ENCODE data around the gene PRRG2. TPM values are rescaled to one million over a fixed set of nuclear protein-coding genes. Genes with fewer than 3 reads are reported as not detected.

The PRRG2 gene
- total RNA-seq, 1 experiment from 2014 or later: 0.64 TPM

DNA sequence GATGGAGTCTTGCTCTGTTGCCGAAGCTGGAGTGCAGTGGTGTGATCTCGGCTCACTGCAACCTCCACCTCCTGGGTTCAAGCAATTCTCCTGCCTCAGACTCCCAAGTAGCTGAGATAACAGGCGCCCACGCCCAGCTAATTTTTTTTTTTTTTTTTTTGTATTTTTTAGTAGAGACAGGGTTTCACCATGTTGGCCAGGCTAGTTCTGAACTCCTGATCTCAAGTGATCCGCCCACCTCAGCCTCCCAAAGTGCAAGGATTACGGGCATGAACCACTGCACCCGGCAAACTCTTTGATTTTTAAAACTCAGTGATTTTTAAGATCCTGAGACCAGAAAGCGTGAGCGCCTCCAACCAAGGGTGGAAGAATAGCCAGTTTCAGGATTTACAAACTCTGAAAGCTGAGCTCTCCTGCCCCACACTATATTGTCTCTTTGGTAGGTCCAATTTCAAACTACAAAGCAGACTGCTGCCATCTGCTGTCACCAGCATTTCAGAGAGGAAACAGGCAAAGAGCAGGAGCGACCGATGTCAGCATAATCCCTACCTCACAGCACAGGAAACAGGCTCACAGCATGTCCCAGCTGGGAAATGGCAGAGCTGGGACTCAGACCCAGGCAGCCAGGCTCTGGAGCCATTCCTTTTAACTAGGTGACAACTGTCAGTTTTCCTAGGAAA is 10.0 kb upstream of the PRRG2 start:
- POLR2A ChIA-PET: no interaction called here
- BruUV-seq (replicated peaks): no TSS peak

DNA sequence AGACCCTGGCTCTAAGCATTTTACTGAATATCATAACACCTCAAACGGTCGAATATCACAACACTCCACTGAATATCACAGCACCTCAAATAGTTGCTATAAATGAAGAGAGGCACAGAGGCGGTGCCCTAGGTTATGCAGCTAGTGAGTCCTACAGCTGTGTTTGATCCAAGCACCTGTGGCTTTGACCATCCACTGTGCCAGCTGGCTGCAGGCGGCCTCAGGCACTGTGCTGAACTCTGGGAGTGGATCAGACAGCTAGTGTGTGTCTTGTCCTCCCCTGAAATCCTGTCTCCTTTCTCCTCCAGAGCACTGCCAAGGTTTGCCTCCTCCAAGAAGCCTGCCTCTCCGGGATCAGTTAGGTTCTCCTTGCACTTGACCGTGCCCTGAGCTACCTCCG is 8.1 kb upstream of the PRRG2 start:
- intact Hi-C loops (cut with micrococcal nuclease; ENCODE audit: unreplicated experiment) (no loop called here), in situ Hi-C loops (cut with HindIII; ENCODE audit: low pct_unique_long_range_greater_than_20kb, low sequenced_read_pairs) (no loop called here)
- ATAC-seq: no peak
- H3K9me3 ChIP-seq (ENCODE audit: control insufficient read depth, insufficient read depth, low read depth, low read length): no peaks in the 10 kb centered on the region
- no peaks in the 10 kb centered on the region for H3K27me3 ChIP-seq (ENCODE audit: control insufficient read depth, insufficient read depth, low read length)
- no peak overlapping the region for H3K4me3 ChIP-seq (ENCODE audit: low read depth in 2 of 2, low read length in 2 of 2)
- no TSS peak for BruUV-seq (replicated peaks)
- no peaks in the 10 kb centered on the region for H3K36me3 ChIP-seq (ENCODE audit: control insufficient read depth, insufficient read depth, low read length)
- peaks cover 7% of the 10 kb centered on the region for H3K4me1 ChIP-seq (ENCODE audit: control insufficient read depth, insufficient read depth, low read length)
- POLR2A ChIA-PET: no interaction called here
- no peak for TF ChIP-seq TCF7L2 (IDR thresholded peaks at IDR 0.05; ENCODE audit: low read depth, low read length)
- TF ChIP-seq, protein P1, sequence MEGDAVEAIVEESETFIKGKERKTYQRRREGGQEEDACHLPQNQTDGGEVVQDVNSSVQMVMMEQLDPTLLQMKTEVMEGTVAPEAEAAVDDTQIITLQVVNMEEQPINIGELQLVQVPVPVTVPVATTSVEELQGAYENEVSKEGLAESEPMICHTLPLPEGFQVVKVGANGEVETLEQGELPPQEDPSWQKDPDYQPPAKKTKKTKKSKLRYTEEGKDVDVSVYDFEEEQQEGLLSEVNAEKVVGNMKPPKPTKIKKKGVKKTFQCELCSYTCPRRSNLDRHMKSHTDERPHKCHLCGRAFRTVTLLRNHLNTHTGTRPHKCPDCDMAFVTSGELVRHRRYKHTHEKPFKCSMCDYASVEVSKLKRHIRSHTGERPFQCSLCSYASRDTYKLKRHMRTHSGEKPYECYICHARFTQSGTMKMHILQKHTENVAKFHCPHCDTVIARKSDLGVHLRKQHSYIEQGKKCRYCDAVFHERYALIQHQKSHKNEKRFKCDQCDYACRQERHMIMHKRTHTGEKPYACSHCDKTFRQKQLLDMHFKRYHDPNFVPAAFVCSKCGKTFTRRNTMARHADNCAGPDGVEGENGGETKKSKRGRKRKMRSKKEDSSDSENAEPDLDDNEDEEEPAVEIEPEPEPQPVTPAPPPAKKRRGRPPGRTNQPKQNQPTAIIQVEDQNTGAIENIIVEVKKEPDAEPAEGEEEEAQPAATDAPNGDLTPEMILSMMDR (IDR thresholded peaks at IDR 0.05): no peak
- no peak for TF ChIP-seq POLR2AphosphoS5 (IDR thresholded peaks at IDR 0.05; ENCODE audit: low read depth, low read length)
- TF ChIP-seq, protein P2, sequence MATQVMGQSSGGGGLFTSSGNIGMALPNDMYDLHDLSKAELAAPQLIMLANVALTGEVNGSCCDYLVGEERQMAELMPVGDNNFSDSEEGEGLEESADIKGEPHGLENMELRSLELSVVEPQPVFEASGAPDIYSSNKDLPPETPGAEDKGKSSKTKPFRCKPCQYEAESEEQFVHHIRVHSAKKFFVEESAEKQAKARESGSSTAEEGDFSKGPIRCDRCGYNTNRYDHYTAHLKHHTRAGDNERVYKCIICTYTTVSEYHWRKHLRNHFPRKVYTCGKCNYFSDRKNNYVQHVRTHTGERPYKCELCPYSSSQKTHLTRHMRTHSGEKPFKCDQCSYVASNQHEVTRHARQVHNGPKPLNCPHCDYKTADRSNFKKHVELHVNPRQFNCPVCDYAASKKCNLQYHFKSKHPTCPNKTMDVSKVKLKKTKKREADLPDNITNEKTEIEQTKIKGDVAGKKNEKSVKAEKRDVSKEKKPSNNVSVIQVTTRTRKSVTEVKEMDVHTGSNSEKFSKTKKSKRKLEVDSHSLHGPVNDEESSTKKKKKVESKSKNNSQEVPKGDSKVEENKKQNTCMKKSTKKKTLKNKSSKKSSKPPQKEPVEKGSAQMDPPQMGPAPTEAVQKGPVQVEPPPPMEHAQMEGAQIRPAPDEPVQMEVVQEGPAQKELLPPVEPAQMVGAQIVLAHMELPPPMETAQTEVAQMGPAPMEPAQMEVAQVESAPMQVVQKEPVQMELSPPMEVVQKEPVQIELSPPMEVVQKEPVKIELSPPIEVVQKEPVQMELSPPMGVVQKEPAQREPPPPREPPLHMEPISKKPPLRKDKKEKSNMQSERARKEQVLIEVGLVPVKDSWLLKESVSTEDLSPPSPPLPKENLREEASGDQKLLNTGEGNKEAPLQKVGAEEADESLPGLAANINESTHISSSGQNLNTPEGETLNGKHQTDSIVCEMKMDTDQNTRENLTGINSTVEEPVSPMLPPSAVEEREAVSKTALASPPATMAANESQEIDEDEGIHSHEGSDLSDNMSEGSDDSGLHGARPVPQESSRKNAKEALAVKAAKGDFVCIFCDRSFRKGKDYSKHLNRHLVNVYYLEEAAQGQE (IDR thresholded peaks at IDR 0.05; ENCODE audit: insufficient read depth in 1 of 2, low read depth in 2 of 2, low read length in 1 of 2): no peak
- no peak for TF ChIP-seq SIN3A (IDR thresholded peaks at IDR 0.05; ENCODE audit: borderline replicate concordance, insufficient read depth, low read depth, low read length)
- no peak for DNase-seq (ENCODE audit: low read depth, low spot score)
- H3K27ac ChIP-seq (ENCODE audit: low read length): no peak overlapping the region
- CTCF ChIA-PET: interaction anchor here (0.7 kb wide), 1 partner anchor 46 kb away, joined by 14 read pairs; no protein-coding TSS in a partner anchor

More for the DNA sequence above, 10.0 kb upstream of the PRRG2 start:
- no peaks in the 10 kb centered on the region for H3K9me3 ChIP-seq (ENCODE audit: control insufficient read depth, insufficient read depth, low read depth, low read length)
- CTCF ChIA-PET: interaction anchor here (0.5 to 1.8 kb wide), 5 partner anchors 24 to 69 kb away, joined by 3 to 7 read pairs (median 6); no protein-coding TSS in a partner anchor
- peak; percentile 66 for ATAC-seq
- no peak overlapping the region for H3K27ac ChIP-seq (ENCODE audit: low read length)
- H3K4me1 ChIP-seq (ENCODE audit: control insufficient read depth, insufficient read depth, low read length): peaks cover 7% of the 10 kb centered on the region
- H3K36me3 ChIP-seq (ENCODE audit: control insufficient read depth, insufficient read depth, low read length): no peaks in the 10 kb centered on the region
- TF ChIP-seq, protein P2 (IDR thresholded peaks at IDR 0.05; ENCODE audit: insufficient read depth in 1 of 2, low read depth in 2 of 2, low read length in 1 of 2): no peak
- no peak for TF ChIP-seq SIN3A (IDR thresholded peaks at IDR 0.05; ENCODE audit: borderline replicate concordance, insufficient read depth, low read depth, low read length)
- TF ChIP-seq POLR2AphosphoS5 (IDR thresholded peaks at IDR 0.05; ENCODE audit: low read depth, low read length): no peak
- TF ChIP-seq, protein P1 (IDR thresholded peaks at IDR 0.05): no peak
- TF ChIP-seq TCF7L2 (IDR thresholded peaks at IDR 0.05; ENCODE audit: low read depth, low read length): no peak
- DNase-seq (ENCODE audit: low read depth, low spot score): no peak
- H3K27me3 ChIP-seq (ENCODE audit: control insufficient read depth, insufficient read depth, low read length): no peaks in the 10 kb centered on the region
- no peak overlapping the region for H3K4me3 ChIP-seq (ENCODE audit: low read depth in 2 of 2, low read length in 2 of 2)
- in situ Hi-C loops (cut with HindIII; ENCODE audit: low pct_unique_long_range_greater_than_20kb, low sequenced_read_pairs): no loop called here
- intact Hi-C loops (cut with micrococcal nuclease; ENCODE audit: unreplicated experiment): no loop called here
